BE2C (cell line): ENCODE data around the gene VPS25.

Experiments
- DNase-seq: peaks from one replicate; pipeline ENCODE4 v3.0.0-alpha.2; 2020
- H3K27me3 ChIP-seq: fragments of 250-450 bp; sonication (Bioruptor Pico); 2 replicates; pipeline ENCODE4 v1.5.1; 2020; ENCODE audit warnings: mild to moderate bottlenecking
- H3K36me3 ChIP-seq: fragments of 250-450 bp; sonication (Bioruptor Pico); 2 replicates; pipeline ENCODE4 v1.5.1; 2020; ENCODE audit warnings: mild to moderate bottlenecking
- H3K4me1 ChIP-seq: fragments of 250-450 bp; sonication (Bioruptor Pico); 2 replicates; pipeline ENCODE4 v1.5.1; 2020
- H3K4me3 ChIP-seq: 2 replicates; pipeline ENCODE4 v1.5.1; 2011; ENCODE audit warnings: low read depth, low read length
- H3K9me3 ChIP-seq: fragments of 250-450 bp; sonication (Bioruptor Pico); 2 replicates; pipeline ENCODE4 v1.5.1; 2020
- TF ChIP-seq, protein P1 (sequence below): IDR thresholded peaks from 2 replicates; pipeline ENCODE4 v1.5.1; 2012; ENCODE audit warnings: mild to moderate bottlenecking, low read depth, low read length

Gene VPS25

GRCh38 chr17:42806249-42806648 lies 33.0 kb downstream of the VPS25 start:
- TF ChIP-seq, protein P1, sequence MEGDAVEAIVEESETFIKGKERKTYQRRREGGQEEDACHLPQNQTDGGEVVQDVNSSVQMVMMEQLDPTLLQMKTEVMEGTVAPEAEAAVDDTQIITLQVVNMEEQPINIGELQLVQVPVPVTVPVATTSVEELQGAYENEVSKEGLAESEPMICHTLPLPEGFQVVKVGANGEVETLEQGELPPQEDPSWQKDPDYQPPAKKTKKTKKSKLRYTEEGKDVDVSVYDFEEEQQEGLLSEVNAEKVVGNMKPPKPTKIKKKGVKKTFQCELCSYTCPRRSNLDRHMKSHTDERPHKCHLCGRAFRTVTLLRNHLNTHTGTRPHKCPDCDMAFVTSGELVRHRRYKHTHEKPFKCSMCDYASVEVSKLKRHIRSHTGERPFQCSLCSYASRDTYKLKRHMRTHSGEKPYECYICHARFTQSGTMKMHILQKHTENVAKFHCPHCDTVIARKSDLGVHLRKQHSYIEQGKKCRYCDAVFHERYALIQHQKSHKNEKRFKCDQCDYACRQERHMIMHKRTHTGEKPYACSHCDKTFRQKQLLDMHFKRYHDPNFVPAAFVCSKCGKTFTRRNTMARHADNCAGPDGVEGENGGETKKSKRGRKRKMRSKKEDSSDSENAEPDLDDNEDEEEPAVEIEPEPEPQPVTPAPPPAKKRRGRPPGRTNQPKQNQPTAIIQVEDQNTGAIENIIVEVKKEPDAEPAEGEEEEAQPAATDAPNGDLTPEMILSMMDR: no peak
- H3K4me1 ChIP-seq: no peaks in the 10 kb centered on the region
- H3K27me3 ChIP-seq: peaks cover 21% of the 10 kb centered on the region
- H3K4me3 ChIP-seq: no peak overlapping the region
- no peaks in the 10 kb centered on the region; the same call in 1 of the 2 replicates for H3K9me3 ChIP-seq
- no peak for DNase-seq
- peaks cover 3% of the 10 kb centered on the region; the same call in 1 of the 2 replicates for H3K36me3 ChIP-seq

GRCh38 chr17:42809250-42809649 lies 36.0 kb downstream of the VPS25 start:
- Histone ChIP-seq H3K9me3 (no peaks in the 10 kb centered on the region), H3K4me3 (no peak overlapping the region), H3K27me3 (peaks cover 7% of the 10 kb centered on the region), H3K36me3 (peaks cover 10% of the 10 kb centered on the region), H3K4me1 (no peaks in the 10 kb centered on the region)
- TF ChIP-seq, protein P1: no peak
- no peak for DNase-seq

DNA sequence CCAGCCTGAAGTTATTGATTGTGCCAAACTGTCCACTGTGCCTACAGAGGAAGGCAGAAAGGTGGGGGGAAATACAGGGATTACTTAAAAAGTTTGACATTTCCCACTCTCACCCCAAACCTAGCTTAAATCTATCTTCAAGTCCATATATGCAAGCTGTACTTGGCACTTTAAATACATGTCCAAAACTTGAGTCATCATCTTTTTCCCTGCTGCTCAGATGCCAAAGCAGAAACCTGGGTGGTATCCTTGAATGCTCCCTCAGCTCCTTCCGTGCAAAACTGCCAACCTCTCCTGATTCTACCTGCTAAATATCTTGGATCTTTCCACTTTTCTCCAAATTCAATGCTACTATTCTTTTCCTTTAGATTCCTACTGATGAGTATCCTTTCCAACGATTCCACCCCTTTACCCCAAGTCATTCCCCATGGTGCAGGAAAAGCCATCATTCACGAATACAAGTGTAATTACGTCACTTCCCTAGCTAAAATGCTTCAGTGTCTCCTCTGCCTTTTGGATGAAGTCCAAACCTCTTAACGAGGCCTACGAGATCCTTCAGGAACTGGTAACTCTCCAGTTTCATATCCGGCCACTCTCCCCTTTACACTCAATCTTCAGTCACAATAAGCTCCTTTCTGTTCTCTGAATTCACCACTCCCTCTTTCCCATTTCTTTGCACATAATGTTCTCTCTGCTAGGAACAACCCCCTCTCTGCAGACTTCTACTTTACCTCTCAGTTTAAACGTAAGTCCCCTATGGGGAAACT lies 41.6 kb downstream of the VPS25 start:
- TF ChIP-seq, protein P1: no peak
- H3K9me3 ChIP-seq: no peaks in the 10 kb centered on the region
- H3K4me1 ChIP-seq: no peaks in the 10 kb centered on the region
- H3K4me3 ChIP-seq: no peak overlapping the region
- H3K36me3 ChIP-seq: peaks cover 43% of the 10 kb centered on the region
- DNase-seq: no peak
- no peaks in the 10 kb centered on the region for H3K27me3 ChIP-seq

GRCh38 chr17:42817866-42818265 lies 44.6 kb downstream of the VPS25 start:
- Histone ChIP-seq H3K9me3 (no peaks in the 10 kb centered on the region), H3K4me1 (no peaks in the 10 kb centered on the region), H3K4me3 (no peak overlapping the region), H3K27me3 (no peaks in the 10 kb centered on the region), H3K36me3 (peaks cover 33% of the 10 kb centered on the region)
- TF ChIP-seq, protein P1: no peak
- no peak for DNase-seq

DNA sequence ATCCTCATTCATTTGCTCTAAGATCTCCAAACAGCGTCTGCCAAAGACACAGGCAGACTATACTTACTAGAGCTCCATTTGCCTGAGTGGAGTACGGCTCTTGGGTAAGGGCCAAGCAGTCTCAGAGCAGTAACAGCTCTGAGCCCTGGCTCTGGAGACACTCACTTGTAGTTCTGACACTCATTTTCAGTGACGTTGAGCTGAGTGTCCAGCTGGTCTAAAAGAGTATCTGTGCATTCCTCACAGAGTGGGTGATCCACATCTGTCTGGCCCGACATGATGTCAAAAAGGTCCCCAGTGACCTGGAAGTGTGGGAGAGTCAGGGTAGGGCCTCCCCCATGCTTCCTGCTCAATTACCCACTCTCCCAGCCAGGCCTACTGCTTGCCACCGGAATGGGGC lies 45.1 kb downstream of the VPS25 start:
- TF ChIP-seq, protein P1: no peak
- peaks cover 33% of the 10 kb centered on the region for H3K36me3 ChIP-seq

GRCh38 chr17:42819939-42820535 lies 46.8 kb downstream of the VPS25 start:
- Histone ChIP-seq H3K4me3 (no peak overlapping the region), H3K27me3 (no peaks in the 10 kb centered on the region), H3K9me3 (no peaks in the 10 kb centered on the region), H3K36me3 (peaks cover 29% of the 10 kb centered on the region), H3K4me1 (no peaks in the 10 kb centered on the region)
- DNase-seq: peak; percentile 81
- TF ChIP-seq, protein P1: peak; percentile 92

More for the DNA sequence above, 45.1 kb downstream of the VPS25 start:
- Histone ChIP-seq H3K4me3 (no peak overlapping the region), H3K9me3 (no peaks in the 10 kb centered on the region), H3K4me1 (no peaks in the 10 kb centered on the region), H3K27me3 (no peaks in the 10 kb centered on the region)
- no peak for DNase-seq
